ENCODE data around the gene SLC24A4. TPM values are rescaled to one million over a fixed set of nuclear protein-coding genes. Genes with fewer than 3 reads are reported as not detected.

SLC24A4 gene
- total RNA-seq, 4 donors from 2014 or later, result 0.35 to 0.49 TPM; not detected in 2

DNA sequence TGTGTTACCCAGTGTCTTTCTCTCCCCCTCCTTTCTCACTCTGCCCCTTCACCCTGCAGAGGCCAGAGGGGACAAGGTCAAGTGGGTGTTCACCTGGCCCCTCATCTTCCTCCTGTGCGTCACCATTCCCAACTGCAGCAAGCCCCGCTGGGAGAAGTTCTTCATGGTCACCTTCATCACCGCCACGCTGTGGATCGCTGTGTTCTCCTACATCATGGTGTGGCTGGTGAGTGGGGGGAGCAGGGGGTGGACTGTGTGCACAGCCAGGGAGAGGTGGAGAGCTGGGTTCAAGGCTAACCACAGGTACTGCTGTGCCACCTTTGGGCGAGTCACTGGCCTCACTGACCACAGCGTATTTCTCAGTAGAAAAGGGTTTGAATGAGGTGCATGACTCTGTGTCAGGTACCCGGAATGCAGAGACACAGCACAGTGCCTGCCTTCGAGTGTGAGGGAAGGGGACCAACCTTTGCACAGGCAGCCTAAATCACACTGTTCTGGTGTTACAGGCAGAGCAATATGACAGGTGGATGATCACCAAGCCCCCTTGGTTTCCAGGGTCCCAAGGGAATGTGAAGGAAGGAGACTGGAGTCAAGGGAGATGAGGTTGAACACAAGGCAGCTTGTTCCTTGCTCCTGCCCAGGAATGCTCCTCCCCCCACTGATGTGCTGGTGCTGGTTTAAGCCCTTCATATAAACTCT is 159.8 kb downstream of the SLC24A4 start:
- no peak for TF ChIP-seq POLR2A (IDR thresholded peaks at IDR 0.05)
- TF ChIP-seq, protein P1, sequence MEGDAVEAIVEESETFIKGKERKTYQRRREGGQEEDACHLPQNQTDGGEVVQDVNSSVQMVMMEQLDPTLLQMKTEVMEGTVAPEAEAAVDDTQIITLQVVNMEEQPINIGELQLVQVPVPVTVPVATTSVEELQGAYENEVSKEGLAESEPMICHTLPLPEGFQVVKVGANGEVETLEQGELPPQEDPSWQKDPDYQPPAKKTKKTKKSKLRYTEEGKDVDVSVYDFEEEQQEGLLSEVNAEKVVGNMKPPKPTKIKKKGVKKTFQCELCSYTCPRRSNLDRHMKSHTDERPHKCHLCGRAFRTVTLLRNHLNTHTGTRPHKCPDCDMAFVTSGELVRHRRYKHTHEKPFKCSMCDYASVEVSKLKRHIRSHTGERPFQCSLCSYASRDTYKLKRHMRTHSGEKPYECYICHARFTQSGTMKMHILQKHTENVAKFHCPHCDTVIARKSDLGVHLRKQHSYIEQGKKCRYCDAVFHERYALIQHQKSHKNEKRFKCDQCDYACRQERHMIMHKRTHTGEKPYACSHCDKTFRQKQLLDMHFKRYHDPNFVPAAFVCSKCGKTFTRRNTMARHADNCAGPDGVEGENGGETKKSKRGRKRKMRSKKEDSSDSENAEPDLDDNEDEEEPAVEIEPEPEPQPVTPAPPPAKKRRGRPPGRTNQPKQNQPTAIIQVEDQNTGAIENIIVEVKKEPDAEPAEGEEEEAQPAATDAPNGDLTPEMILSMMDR (IDR thresholded peaks at IDR 0.05), result no peak
- Histone ChIP-seq H3K27me3 (no peaks in the 10 kb centered on the region), H3K27ac (no peak overlapping the region), H3K4me3 (no peak overlapping the region), H3K4me1 (no peaks in the 10 kb centered on the region), H3K36me3 (no peaks in the 10 kb centered on the region), H3K9me3 (no peaks in the 10 kb centered on the region)
- no peak for DNase-seq
- intact Hi-C loops (cut with DNase I; ENCODE audit: low total_unique reads), result no loop called here

DNA sequence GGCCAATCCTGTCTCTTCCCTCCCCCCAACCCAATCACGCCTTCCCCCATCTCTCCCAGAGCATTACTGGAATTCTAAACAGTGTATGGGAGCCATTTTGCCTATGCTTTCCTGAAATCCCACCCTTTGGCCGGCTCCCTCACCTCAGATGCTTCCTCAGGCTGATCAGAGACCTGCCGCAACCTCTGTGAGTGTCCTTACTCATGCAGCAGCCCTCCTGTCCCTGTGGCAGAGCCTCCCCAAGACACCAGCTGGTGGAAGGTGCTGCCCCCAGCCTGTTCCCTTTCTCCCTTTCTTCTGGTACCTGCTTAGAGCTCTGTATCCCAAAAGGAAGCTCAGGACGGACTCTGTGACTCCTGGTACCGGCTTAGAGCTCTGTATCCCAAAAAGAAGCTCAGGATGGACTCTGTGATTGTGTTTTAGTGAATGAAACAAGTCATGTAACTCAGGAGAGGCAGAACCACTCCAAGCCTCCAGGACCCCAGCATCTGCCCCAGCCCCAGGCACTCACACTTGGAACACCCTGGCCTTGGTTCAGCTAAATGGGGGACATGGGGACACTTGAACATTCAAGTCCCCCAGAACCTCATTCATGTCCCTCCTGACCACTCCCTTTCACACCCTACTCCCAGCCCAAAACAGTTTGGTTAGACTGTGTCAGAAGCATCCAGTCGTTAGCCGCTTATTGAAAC is 161.3 kb downstream of the SLC24A4 start:
- Histone ChIP-seq H3K36me3 (no peaks in the 10 kb centered on the region), H3K4me1 (no peaks in the 10 kb centered on the region)

DNA sequence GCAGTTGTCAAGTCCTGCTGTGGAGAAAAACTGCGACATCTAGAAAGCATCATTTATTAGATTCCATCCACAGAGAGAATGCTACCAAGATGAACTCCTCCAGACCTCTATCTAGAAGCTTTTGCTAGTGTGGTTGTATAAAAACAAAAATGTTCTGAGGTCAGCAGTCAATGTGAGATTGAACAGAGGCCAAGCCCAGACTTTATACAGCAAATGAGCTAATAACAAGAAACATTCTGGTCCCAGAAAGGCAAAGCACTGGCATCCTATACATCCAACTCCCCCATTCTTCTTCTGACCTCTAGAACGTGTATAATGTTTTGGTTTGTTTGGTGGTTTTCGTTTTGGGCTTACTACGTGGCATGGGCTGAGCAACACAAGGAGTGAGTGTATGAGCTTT is 163.9 kb downstream of the SLC24A4 start:
- no peak for DNase-seq
- no peaks in the 10 kb centered on the region for H3K27me3 ChIP-seq
- intact Hi-C loops (cut with DNase I; ENCODE audit: low total_unique reads), result no loop called here
- H3K27ac ChIP-seq, result no peak overlapping the region
- no peak overlapping the region for H3K4me3 ChIP-seq
- H3K36me3 ChIP-seq, result no peaks in the 10 kb centered on the region
- H3K9me3 ChIP-seq, result no peaks in the 10 kb centered on the region
- TF ChIP-seq, protein P1 (IDR thresholded peaks at IDR 0.05), result no peak
- no peak for TF ChIP-seq POLR2A (IDR thresholded peaks at IDR 0.05)
- no peaks in the 10 kb centered on the region for H3K4me1 ChIP-seq

More for the DNA sequence above, 161.3 kb downstream of the SLC24A4 start:
- Histone ChIP-seq H3K27ac (no peak overlapping the region), H3K4me3 (no peak overlapping the region), H3K27me3 (no peaks in the 10 kb centered on the region), H3K9me3 (no peaks in the 10 kb centered on the region)
- intact Hi-C loops (cut with DNase I; ENCODE audit: low total_unique reads), result no loop called here
- DNase-seq, result no peak
- no peak for TF ChIP-seq POLR2A (IDR thresholded peaks at IDR 0.05)
- TF ChIP-seq, protein P1 (IDR thresholded peaks at IDR 0.05), result no peak

DNA sequence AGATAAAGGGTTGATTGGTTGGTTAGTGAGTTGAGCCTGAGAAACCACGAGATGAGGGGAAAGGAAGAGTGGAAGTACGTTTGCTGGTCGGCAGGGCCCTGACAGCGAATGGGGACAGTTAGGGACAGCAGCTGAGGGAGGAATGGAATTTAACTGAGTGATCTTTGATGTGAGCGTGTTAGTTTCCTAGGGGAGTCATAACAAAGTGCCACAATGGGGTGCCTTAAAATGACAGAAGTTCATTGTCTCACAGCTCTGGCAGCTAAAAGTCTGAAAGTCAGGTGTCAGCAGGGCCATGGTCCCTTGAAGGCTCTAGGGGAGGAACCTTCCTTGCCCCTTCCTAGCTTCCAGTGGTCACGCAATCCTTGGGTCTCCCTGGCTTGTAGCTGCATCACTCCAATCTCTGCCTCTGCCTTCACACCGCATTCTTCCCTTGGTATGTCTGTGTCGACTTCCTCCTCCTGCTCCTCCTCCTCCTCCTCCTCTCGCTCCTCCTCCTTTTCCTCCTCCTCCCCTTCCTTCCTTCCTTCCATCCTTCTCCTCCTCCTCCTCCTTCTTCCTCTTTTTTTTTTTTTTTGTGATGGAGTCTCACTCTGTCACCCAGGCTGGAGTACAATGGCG is 164.7 kb downstream of the SLC24A4 start:
- DNase-seq, result no peak
- Histone ChIP-seq H3K4me1 (no peaks in the 10 kb centered on the region), H3K27ac (no peak overlapping the region), H3K9me3 (no peaks in the 10 kb centered on the region), H3K27me3 (no peaks in the 10 kb centered on the region), H3K4me3 (no peak overlapping the region), H3K36me3 (no peaks in the 10 kb centered on the region)
- TF ChIP-seq POLR2A (IDR thresholded peaks at IDR 0.05), result no peak
- TF ChIP-seq, protein P1 (IDR thresholded peaks at IDR 0.05), result no peak
- intact Hi-C loops (cut with DNase I; ENCODE audit: low total_unique reads), result no loop called here

Data from uterus (tissue), 4 donors.